ENCODE data around the gene GSTM2.

The GSTM2 gene

GRCh38 chr1:109716121-109716520 lies 48.3 kb downstream of the GSTM2 start:
- no peak for DNase-seq (ENCODE audit: low read depth)

GRCh38 chr1:109716570-109717090 lies 48.8 kb downstream of the GSTM2 start:
- no peak for DNase-seq (ENCODE audit: low read depth)

- DNase-seq (ENCODE audit: low read depth) = no peak
Observed at GRCh38 chr1:109717729-109718128, 49.9 kb downstream of the GSTM2 start.

- no peak for DNase-seq (ENCODE audit: low read depth)
Observed at GRCh38 chr1:109718495-109718894, 50.6 kb downstream of the GSTM2 start.

GRCh38 chr1:109719337-109719837 lies 51.5 kb downstream of the GSTM2 start:
- no peak for DNase-seq (ENCODE audit: low read depth)

- no peak for DNase-seq (ENCODE audit: low read depth)
Observed at GRCh38 chr1:109721042-109721441, 53.2 kb downstream of the GSTM2 start.

GRCh38 chr1:109721971-109722370 lies 54.1 kb downstream of the GSTM2 start:
- no peak for DNase-seq (ENCODE audit: low read depth)

- no peak for DNase-seq (ENCODE audit: low read depth)
Observed at GRCh38 chr1:109722908-109723691, 55.2 kb downstream of the GSTM2 start.
